Activated CD8-positive, alpha-beta memory T cell treated with anti-CD3 and anti-CD28 coated beads, Interleukin-2, amount 50 U/mL, for 4 hours (primary cell): ENCODE results near the gene TMEM213.
"Not testable (repeated sequence)": the region's sequence is repeated elsewhere in the genome, so short reads cannot be mapped to it uniquely, and the experiment has no call there.

Source experiments
- DNase-seq: peaks from one replicate; pipeline ENCODE4 v3.0.0-alpha.2; 2020

TMEM213 gene

GRCh38 chr7:138798836-138799235, 1.0 kb downstream of the TMEM213 start:
- DNase-seq = no peak

GRCh38 chr7:138799336-138800000, 1.7 kb downstream of the TMEM213 start:
- DNase-seq = no peak

- no peak for DNase-seq
Observed at GRCh38 chr7:138801256-138801655, 3.5 kb downstream of the TMEM213 start.

GRCh38 chr7:138802706-138803105, 4.9 kb downstream of the TMEM213 start:
- no peak for DNase-seq

GRCh38 chr7:138804618-138805017, 6.8 kb downstream of the TMEM213 start:
- no peak for DNase-seq

- no peak for DNase-seq
Observed at GRCh38 chr7:138809346-138809745, 11.6 kb downstream of the TMEM213 start.

- DNase-seq = not testable (repeated sequence)
Observed at GRCh38 chr7:138811327-138811726, 13.5 kb downstream of the TMEM213 start.

GRCh38 chr7:138813945-138814344, 16.2 kb downstream of the TMEM213 start:
- no peak for DNase-seq

- no peak for DNase-seq
Observed at GRCh38 chr7:138814816-138815332, 17.1 kb downstream of the TMEM213 start.

GRCh38 chr7:138816650-138817049, 18.9 kb downstream of the TMEM213 start:
- DNase-seq = no peak

GRCh38 chr7:138819625-138820024, 21.8 kb downstream of the TMEM213 start:
- no peak for DNase-seq

- DNase-seq = no peak
Observed at GRCh38 chr7:138821912-138822311, 24.1 kb downstream of the TMEM213 start.

GRCh38 chr7:138822867-138823535, 25.2 kb downstream of the TMEM213 start:
- no peak for DNase-seq

- no peak for DNase-seq
Observed at GRCh38 chr7:138825049-138825721, 27.4 kb downstream of the TMEM213 start.

- no peak for DNase-seq
Observed at GRCh38 chr7:138828302-138828701, 30.5 kb downstream of the TMEM213 start.

GRCh38 chr7:138829335-138829734, 31.5 kb downstream of the TMEM213 start:
- DNase-seq = no peak

GRCh38 chr7:138832966-138833365, 35.2 kb downstream of the TMEM213 start:
- no peak for DNase-seq

GRCh38 chr7:138833596-138833995, 35.8 kb downstream of the TMEM213 start:
- no peak for DNase-seq

- no peak for DNase-seq
Observed at GRCh38 chr7:138834583-138834982, 36.8 kb downstream of the TMEM213 start.

GRCh38 chr7:138835087-138835486, 37.3 kb downstream of the TMEM213 start:
- DNase-seq = no peak

- DNase-seq = no peak
Observed at GRCh38 chr7:138837627-138838026, 39.8 kb downstream of the TMEM213 start.

GRCh38 chr7:138838166-138838565, 40.4 kb downstream of the TMEM213 start:
- no peak for DNase-seq

GRCh38 chr7:138842111-138842510, 44.3 kb downstream of the TMEM213 start:
- no peak for DNase-seq
